CD4-positive, alpha-beta memory T cell (primary cell): ENCODE measurements around the gene SPC24. TPM values are rescaled to one million over a fixed set of nuclear protein-coding genes. Genes with fewer than 3 reads are reported as not detected.
"Not testable (repeated sequence)": the region's sequence is repeated elsewhere in the genome, so short reads cannot be mapped to it uniquely, and the experiment has no call there.

Experiments
- CTCF ChIA-PET: fragments of 350-600 bp; sonication (Branson Sonifier 250); formaldehyde crosslinking; loops from one replicate; lab custom pipeline; 2021; ENCODE audit warnings: inconsistent platforms; ENCODE audit not compliant: partially characterized antibody; lab: Charles Lee
- POLR2A ChIA-PET: fragments of 350-600 bp; sonication (Branson Sonifier 250); formaldehyde crosslinking; loops from one replicate; lab custom pipeline; 2021; ENCODE audit not compliant: partially characterized antibody; lab: Charles Lee
- DNase-seq, 5 donors: peaks; one replicate each; pipeline versions ENCODE4 v3.0.0 to v3.0.0-alpha.2; 2020 to 2022; ENCODE audit warnings: mixed read lengths in 1 of 5
- H3K27ac ChIP-seq: one replicate; pipeline ENCODE4 v1.7.0; 2013; ENCODE audit warnings: low read depth, low read length
- H3K27me3 ChIP-seq: 2 replicates; pipeline ENCODE4 v1.7.0; 2013; ENCODE audit warnings: mild to moderate bottlenecking, low read length, moderate library complexity; ENCODE audit not compliant: insufficient read depth
- H3K36me3 ChIP-seq: 2 replicates; pipeline ENCODE4 v1.7.0; 2013; ENCODE audit warnings: mild to moderate bottlenecking, low read length, moderate library complexity; ENCODE audit not compliant: insufficient read depth
- H3K4me1 ChIP-seq: 2 replicates; pipeline ENCODE4 v1.7.0; 2013; ENCODE audit warnings: mild to moderate bottlenecking, low read length, moderate library complexity; ENCODE audit not compliant: insufficient read depth
- H3K4me3 ChIP-seq, 2 donors: one replicate each; pipeline ENCODE4 v1.7.0; 2013; ENCODE audit warnings: low read length in 2 of 2, mild to moderate bottlenecking in 1 of 2
- H3K9me3 ChIP-seq, 2 donors: one replicate each; pipeline ENCODE4 v1.7.0; 2013; ENCODE audit warnings: low read length in 2 of 2, control low read depth in 1 of 2; ENCODE audit not compliant: control insufficient read depth in 1 of 2
- H3K27ac Mint-ChIP-seq, 7 donors: one replicate each; pipeline ENCODE4 v1.8.0; 2020 to 2021; ENCODE audit warnings: mixed read lengths in 7 of 7, mild to moderate bottlenecking in 6 of 7, inconsistent platforms in 3 of 7, moderate library complexity in 3 of 7
- H3K27me3 Mint-ChIP-seq, 2 donors: one replicate each; pipeline ENCODE4 v1.8.0; 2020 to 2021; ENCODE audit warnings: mixed read lengths in 2 of 2
- H3K36me3 Mint-ChIP-seq, 2 donors: one replicate each; pipeline ENCODE4 v1.8.0; 2020 to 2021; ENCODE audit warnings: mixed read lengths in 2 of 2, inconsistent platforms in 1 of 2, mild to moderate bottlenecking in 1 of 2
- H3K4me1 Mint-ChIP-seq, 4 donors: one replicate each; pipeline ENCODE4 v1.8.0; 2020 to 2021; ENCODE audit warnings: mixed read lengths in 4 of 4, mild to moderate bottlenecking in 1 of 4
- H3K4me3 Mint-ChIP-seq, 8 donors: one replicate each; pipeline ENCODE4 v1.8.0; 2020 to 2021; ENCODE audit warnings: mixed read lengths in 8 of 8, mild to moderate bottlenecking in 7 of 8, moderate library complexity in 6 of 8, inconsistent platforms in 3 of 8
- H3K9me3 Mint-ChIP-seq, 8 donors: one replicate each; pipeline ENCODE4 v1.8.0; 2020 to 2021; ENCODE audit warnings: mixed read lengths in 8 of 8, mild to moderate bottlenecking in 5 of 8, inconsistent platforms in 3 of 8, moderate library complexity in 1 of 8
- intact Hi-C: fragments of 100-400 bp; cut with micrococcal nuclease; formaldehyde crosslinking; loops from one replicate; pipeline ENCODE4 v1.15.1; 2023
- polyA plus RNA-seq, 2 donors: library from polyadenylated mRNA; unstranded; fragments of 300-500 nt; fragmentation: Illumina TruSeq; gene quantifications; one replicate each; pipeline ENCODE4 v1.2.3, GENCODE V29; 2021
- total RNA-seq, 2 experiments: library from RNA; stranded (reverse); gene quantifications; one replicate each; pipeline ENCODE4 v1.2.3, GENCODE V29; 2021

SPC24 gene
- total and polyA plus RNA-seq, 4 experiments from 2014 or later = 0.32 to 1.9 (median 0.84) TPM; not detected in 1

DNA sequence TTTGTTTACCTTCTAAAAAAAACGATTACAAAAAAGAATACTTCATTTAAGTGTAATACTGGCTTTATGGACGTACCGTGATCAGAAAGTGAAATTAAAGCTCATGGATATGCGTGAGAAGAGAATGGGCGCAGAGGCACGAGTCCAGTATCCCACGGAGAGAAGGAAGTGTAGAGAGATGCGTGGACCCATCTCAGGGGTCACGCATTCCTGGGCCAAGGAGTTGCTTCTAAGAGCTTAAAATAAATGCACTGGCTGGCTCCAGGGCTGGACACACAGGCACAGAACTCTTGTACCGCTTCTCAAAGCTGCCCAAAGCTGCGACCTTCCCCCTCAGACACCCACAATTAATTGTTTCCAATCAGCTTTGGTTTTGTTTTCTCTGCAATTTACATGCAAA is 8.7 kb upstream of the SPC24 start:
- Histone ChIP-seq H3K4me1 (no peaks in the 10 kb centered on the region), H3K27me3 (no peaks in the 10 kb centered on the region), H3K36me3 (no peaks in the 10 kb centered on the region), H3K9me3 (no peaks in the 10 kb centered on the region), H3K27ac (no peak overlapping the region), H3K4me3 (no peak overlapping the region)
- Mint-ChIP-seq H3K36me3 (no peaks in the 10 kb centered on the region), H3K27me3 (peaks cover 0 to 1% of the 10 kb centered on the region in 2 donors), H3K27ac (no peak overlapping the region), H3K4me3 (no peak overlapping the region), H3K4me1 (no peaks in the 10 kb centered on the region), H3K9me3 (peaks cover 0 to 4% (median 0%) of the 10 kb centered on the region in 8 donors)
- DNase-seq = no peak
- POLR2A ChIA-PET = no interaction called here
- CTCF ChIA-PET = no interaction called here
- intact Hi-C loops = no loop called here

DNA sequence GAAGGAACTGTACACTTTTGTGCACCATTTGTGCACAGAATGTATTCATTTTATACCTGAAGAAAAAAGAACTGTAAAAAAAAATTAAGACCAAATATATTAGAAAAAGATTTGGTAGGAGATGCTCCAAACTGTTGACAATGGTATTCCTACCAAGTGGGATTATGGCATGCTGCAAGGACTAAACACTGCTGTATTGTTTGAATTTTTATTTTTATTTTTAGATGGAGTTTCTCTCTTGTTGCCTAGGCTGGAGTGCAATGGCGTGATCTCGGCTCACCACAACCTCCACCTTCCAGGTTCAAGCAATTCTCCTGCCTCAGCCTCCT is 4.8 kb upstream of the SPC24 start:
- DNase-seq, H3K4me3 Mint-ChIP-seq, H3K9me3 Mint-ChIP-seq, H3K4me1 ChIP-seq, H3K4me1 Mint-ChIP-seq, H3K4me3 ChIP-seq, H3K9me3 ChIP-seq, H3K36me3 ChIP-seq, POLR2A ChIA-PET, H3K27me3 ChIP-seq, H3K27ac ChIP-seq, CTCF ChIA-PET, intact Hi-C loops, H3K27me3 Mint-ChIP-seq, H3K27ac Mint-ChIP-seq, H3K36me3 Mint-ChIP-seq: not testable (repeated sequence)

- CTCF ChIA-PET = no interaction called here
Measured at GRCh38 chr19:11159598-11160439, 4.2 kb upstream of the SPC24 start.

GRCh38 chr19:11154683-11155047 is 917 bp downstream of the SPC24 start:
- H3K9me3 Mint-ChIP-seq = peaks cover 0 to 2% (median 0%) of the 10 kb centered on the region in 8 donors
- H3K36me3 ChIP-seq = no peaks in the 10 kb centered on the region
- peaks cover 7 to 19% (median 14%) of the 10 kb centered on the region in 4 donors for H3K4me1 Mint-ChIP-seq
- H3K4me3 Mint-ChIP-seq = peak overlapping the region; percentile 80 to 88 (median 84)
- no peaks in the 10 kb centered on the region for H3K36me3 Mint-ChIP-seq
- no peaks in the 10 kb centered on the region for H3K27me3 Mint-ChIP-seq
- DNase-seq = no peak
- H3K9me3 ChIP-seq = no peaks in the 10 kb centered on the region
- ChIA-PET CTCF (interaction anchor here (0.6 kb wide), 1 partner anchor 29 kb away, joined by 3 read pairs; no protein-coding TSS in a partner anchor), POLR2A (interaction anchor here (2.4 kb wide), 1 partner anchor 226 kb away, joined by 6 read pairs; no protein-coding TSS in a partner anchor)
- no peak overlapping the region for H3K27ac ChIP-seq
- H3K27me3 ChIP-seq = no peaks in the 10 kb centered on the region
- intact Hi-C loops = loop anchor here (1.0 kb wide), 1 partner anchor 281 kb away; the partner anchor contains the start of genes ODAD3 and PRKCSH
- H3K4me1 ChIP-seq = peaks cover 20% of the 10 kb centered on the region
- peak overlapping the region in 5 of 7 donors; percentile 5 to 93 (median 51) for H3K27ac Mint-ChIP-seq
- H3K4me3 ChIP-seq = peak overlapping the region in 1 of 2 donors; percentile 84

More at GRCh38 chr19:11159598-11160439, 4.2 kb upstream of the SPC24 start:
- H3K27me3 Mint-ChIP-seq = peaks cover 0 to 1% of the 10 kb centered on the region in 2 donors
- no peaks in the 10 kb centered on the region for H3K9me3 ChIP-seq
- peaks cover 13% of the 10 kb centered on the region for H3K4me1 ChIP-seq
- DNase-seq = no peak
- intact Hi-C loops = no loop called here
- H3K27me3 ChIP-seq = no peaks in the 10 kb centered on the region
- no peak overlapping the region for H3K4me3 ChIP-seq
- no peaks in the 10 kb centered on the region for H3K36me3 Mint-ChIP-seq
- H3K36me3 ChIP-seq = no peaks in the 10 kb centered on the region
- H3K9me3 Mint-ChIP-seq = peaks cover 0 to 4% (median 0%) of the 10 kb centered on the region in 8 donors
- POLR2A ChIA-PET = no interaction called here
- H3K27ac Mint-ChIP-seq = peak overlapping the region in 1 of 7 donors; percentile 51
- H3K27ac ChIP-seq = no peak overlapping the region
- peaks cover 3 to 13% (median 9%) of the 10 kb centered on the region in 4 donors for H3K4me1 Mint-ChIP-seq
- no peak overlapping the region for H3K4me3 Mint-ChIP-seq

DNA sequence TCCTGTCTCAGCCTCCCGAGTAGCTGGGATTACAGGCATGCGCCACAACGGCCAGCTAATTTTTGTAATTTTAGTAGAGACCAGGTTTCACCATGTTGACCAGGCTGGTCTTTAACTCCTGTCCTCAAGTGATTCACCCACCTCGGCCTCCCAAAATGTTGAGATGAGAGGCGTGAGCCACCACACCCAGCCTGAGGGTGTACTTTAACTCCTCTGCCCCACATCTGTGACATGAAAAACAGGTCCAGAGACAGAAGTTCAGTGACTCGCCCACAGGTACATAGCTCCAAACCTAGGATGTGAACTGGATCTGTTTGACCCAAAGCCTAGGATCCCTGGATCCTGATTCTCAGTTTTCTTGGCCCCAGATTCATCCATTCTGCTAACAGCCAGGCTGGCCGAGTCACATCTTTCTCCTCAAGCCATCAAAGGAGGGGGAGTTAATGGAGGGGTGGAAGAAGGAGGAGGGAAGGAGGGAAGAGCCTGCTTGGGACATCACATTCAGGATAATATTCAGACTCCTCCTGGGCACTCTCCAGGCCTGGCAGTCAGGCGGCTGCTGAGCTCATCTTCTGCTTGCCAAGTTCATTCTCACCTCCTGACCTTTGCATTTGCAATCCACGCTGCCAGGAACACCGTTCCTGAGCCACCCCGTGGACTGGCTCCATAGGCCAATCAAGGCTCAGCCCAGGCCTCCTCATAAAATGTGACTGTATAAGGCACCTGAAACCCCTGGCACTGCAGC is 3.1 kb downstream of the SPC24 start:
- ChIA-PET CTCF (interaction anchor here (0.6 to 1.2 kb wide), 3 partner anchors 10 to 117 kb away, joined by 3 read pairs; no protein-coding TSS in a partner anchor), POLR2A (no interaction called here)
- intact Hi-C loops = no loop called here

GRCh38 chr19:11151181-11151580 is 4.4 kb downstream of the SPC24 start:
- Mint-ChIP-seq H3K36me3 (no peaks in the 10 kb centered on the region), H3K4me3 (no peak overlapping the region), H3K9me3 (no peaks in the 10 kb centered on the region), H3K27me3 (no peaks in the 10 kb centered on the region), H3K27ac (no peak overlapping the region), H3K4me1 (peaks cover 7 to 18% (median 13%) of the 10 kb centered on the region in 4 donors)
- no peaks in the 10 kb centered on the region for H3K36me3 ChIP-seq
- intact Hi-C loops = no loop called here
- no peak for DNase-seq
- peaks cover 16% of the 10 kb centered on the region for H3K4me1 ChIP-seq
- ChIA-PET CTCF (no interaction called here), POLR2A (no interaction called here)
- H3K4me3 ChIP-seq = no peak overlapping the region
- no peak overlapping the region for H3K27ac ChIP-seq
- no peaks in the 10 kb centered on the region for H3K27me3 ChIP-seq
- no peaks in the 10 kb centered on the region for H3K9me3 ChIP-seq

More for the DNA sequence above, 3.1 kb downstream of the SPC24 start:
- H3K36me3 ChIP-seq = no peaks in the 10 kb centered on the region
- H3K27ac ChIP-seq = no peak overlapping the region
- Mint-ChIP-seq H3K36me3 (no peaks in the 10 kb centered on the region), H3K4me1 (peaks cover 7 to 19% (median 14%) of the 10 kb centered on the region in 4 donors), H3K4me3 (no peak overlapping the region), H3K27me3 (no peaks in the 10 kb centered on the region), H3K27ac (peak overlapping the region in 1 of 7 donors; percentile 43), H3K9me3 (no peaks in the 10 kb centered on the region)
- no peak for DNase-seq
- H3K4me1 ChIP-seq = peaks cover 20% of the 10 kb centered on the region
- no peak overlapping the region for H3K4me3 ChIP-seq
- H3K27me3 ChIP-seq = no peaks in the 10 kb centered on the region
- H3K9me3 ChIP-seq = no peaks in the 10 kb centered on the region

GRCh38 chr19:11148001-11148400 is 7.6 kb downstream of the SPC24 start:
- H3K36me3 Mint-ChIP-seq = no peaks in the 10 kb centered on the region
- no peak for DNase-seq
- intact Hi-C loops = no loop called here

More at GRCh38 chr19:11148001-11148400, 7.6 kb downstream of the SPC24 start:
- no peak overlapping the region for H3K27ac ChIP-seq
- H3K9me3 ChIP-seq = no peaks in the 10 kb centered on the region
- no peaks in the 10 kb centered on the region for H3K4me1 Mint-ChIP-seq
- H3K36me3 ChIP-seq = no peaks in the 10 kb centered on the region
- H3K27me3 Mint-ChIP-seq = no peaks in the 10 kb centered on the region
- ChIA-PET POLR2A (no interaction called here), CTCF (interaction anchor here (0.7 to 1.1 kb wide), 2 partner anchors 10 to 334 kb away, joined by 3 read pairs; no protein-coding TSS in a partner anchor)
- H3K9me3 Mint-ChIP-seq = no peaks in the 10 kb centered on the region
- no peaks in the 10 kb centered on the region for H3K27me3 ChIP-seq
- peaks cover 3% of the 10 kb centered on the region for H3K4me1 ChIP-seq
- peak overlapping the region in 1 of 7 donors; percentile 37 for H3K27ac Mint-ChIP-seq
- no peak overlapping the region for H3K4me3 ChIP-seq
- H3K4me3 Mint-ChIP-seq = no peak overlapping the region
